GM12878 (cell line): ENCODE results near the gene YWHAH. TPM values are rescaled to one million over a fixed set of nuclear protein-coding genes. Genes with fewer than 3 reads are reported as not detected.

ENCODE experiments used
- ATAC-seq: fragments of 200-7000 bp; cut with Tn5 transposase; 3 replicates; pipeline ENCODE4 v1.9.1; 2020; ENCODE audit warnings: mild to moderate bottlenecking, moderate library complexity
- BruUV-seq: library from RNA; stranded (reverse); fragments of 400-500 nt; replicated peaks from 2 replicates; lab custom pipeline; 2021; lab: Mats Ljungman, UMichigan
- CTCF ChIA-PET: fragments of 300-600 bp; sonication (Branson Sonifier 250); formaldehyde crosslinking; extraction: SDS; loops from one replicate; lab custom pipeline; 2021; ENCODE audit warnings: inconsistent platforms; lab: Yijun Ruan, JAX
- POLR2A ChIA-PET: fragments of 350-600 bp; formaldehyde crosslinking; extraction: SDS; loops from one replicate; lab custom pipeline; 2021; ENCODE audit warnings: inconsistent platforms; lab: Charles Lee
- RAD21 ChIA-PET: fragments of 300-600 bp; sonication (Branson Sonifier 250); formaldehyde crosslinking; loops from one replicate; lab custom pipeline; 2023; ENCODE audit warnings: antibody characterized with exemption; ENCODE audit not compliant: unreplicated experiment; lab: Charles Lee
- SMC1A ChIA-PET: fragments of 300-600 bp; sonication (Branson Sonifier 250); formaldehyde crosslinking; loops from one replicate; lab custom pipeline; 2023; ENCODE audit not compliant: unreplicated experiment, uncharacterized antibody; lab: Charles Lee
- DNase-seq: peaks from one replicate; pipeline ENCODE4 v3.0.0-alpha.2; 2011; ENCODE audit warnings: low read depth, low spot score
- FAIRE-seq: peaks from 3 replicates; lab custom pipeline; 2011; peaks lifted over from hg19 to GRCh38; lab: Jason Lieb, UNC
- H2AFZ ChIP-seq: 2 replicates; pipeline ENCODE4 v1.6.0; 2011; ENCODE audit warnings: low read depth, low read length, control low read depth; ENCODE audit not compliant: control insufficient read depth
- H3K27ac ChIP-seq: 2 replicates; pipeline ENCODE4 v1.5.1; 2011; ENCODE audit warnings: control low read depth; ENCODE audit not compliant: control insufficient read depth, insufficient read depth
- H3K27me3 ChIP-seq, 2 experiments: replicated peaks in 1 of 2; 2 replicates each; pipeline versions ENCODE4 v1.6.0 to v1.6.1; 2011; ENCODE audit warnings: low read length in 1 of 2; ENCODE audit not compliant: control insufficient read depth in 2 of 2, insufficient read depth in 2 of 2
- H3K36me3 ChIP-seq, 2 experiments: 2 replicates each; pipeline ENCODE4 v1.5.1; 2011; ENCODE audit warnings: low read length in 1 of 2; ENCODE audit not compliant: control insufficient read depth in 2 of 2, insufficient read depth in 2 of 2
- H3K4me1 ChIP-seq: 2 replicates; pipeline ENCODE4 v1.6.1; 2011; ENCODE audit warnings: mild to moderate bottlenecking, low read length, moderate library complexity, mixed read lengths; ENCODE audit not compliant: control insufficient read depth, insufficient read depth
- H3K4me2 ChIP-seq: 2 replicates; pipeline ENCODE4 v1.6.0; 2011; ENCODE audit warnings: control low read depth; ENCODE audit not compliant: control insufficient read depth, insufficient read depth
- H3K4me3 ChIP-seq: fragments of 200-600 bp; sonication (generic); 2 replicates; pipeline ENCODE4 v1.5.1; 2016
- H3K79me2 ChIP-seq: 2 replicates; pipeline ENCODE4 v1.6.0; 2011; ENCODE audit warnings: low read length; ENCODE audit not compliant: control insufficient read depth, insufficient read depth
- H3K9ac ChIP-seq: 2 replicates; pipeline ENCODE4 v1.8.0; 2011; ENCODE audit warnings: low read length, control low read depth, mixed read lengths; ENCODE audit not compliant: control insufficient read depth, insufficient read depth
- H3K9me3 ChIP-seq: replicated peaks from 3 replicates; pipeline ENCODE4 v1.5.1; 2011; ENCODE audit warnings: mild to moderate bottlenecking, low read length; ENCODE audit not compliant: control insufficient read depth, insufficient read depth
- H4K20me1 ChIP-seq: 2 replicates; pipeline ENCODE4 v1.6.0; 2011; ENCODE audit not compliant: control insufficient read depth, insufficient read depth
- BMI1 ChIP-seq: fragments of 450-650 bp; IDR thresholded peaks from 2 replicates; pipeline ENCODE4 v1.6.1; 2016; ENCODE audit warnings: mild to moderate bottlenecking, moderate library complexity, borderline replicate concordance
- CHD2 ChIP-seq: IDR thresholded peaks from 2 replicates; pipeline ENCODE4 v1.6.1; 2011; ENCODE audit warnings: low read depth, low read length, improper control_type of control experiment, borderline replicate concordance
- IKZF1 ChIP-seq: fragments of 450-650 bp; conservative IDR thresholded peaks from 2 replicates; pipeline ENCODE4 v1.6.1; 2017; ENCODE audit warnings: antibody characterized with exemption, mild to moderate bottlenecking
- IRF4 ChIP-seq: IDR thresholded peaks from 2 replicates; pipeline ENCODE4 v1.6.1; 2011; ENCODE audit warnings: low read depth, low read length
- MYB ChIP-seq: fragments of 150-350 bp; IDR thresholded peaks from 2 replicates; pipeline ENCODE4 v1.6.1; 2014; ENCODE audit warnings: mild to moderate bottlenecking, low read depth, low read length, borderline replicate concordance
- NFXL1 ChIP-seq: fragments of 450-650 bp; IDR thresholded peaks from 2 replicates; pipeline ENCODE4 v1.6.1; 2017; ENCODE audit warnings: antibody characterized with exemption, mild to moderate bottlenecking, borderline replicate concordance
- NR2C1 ChIP-seq: fragments of 450-650 bp; IDR thresholded peaks from 2 replicates; pipeline ENCODE4 v1.6.1; 2017; ENCODE audit warnings: antibody characterized with exemption, mild to moderate bottlenecking, moderate library complexity
- PKNOX1 ChIP-seq: fragments of 450-650 bp; IDR thresholded peaks from 2 replicates; pipeline ENCODE4 v1.6.1; 2016; ENCODE audit warnings: mild to moderate bottlenecking
- POLR2A ChIP-seq: IDR thresholded peaks from 2 replicates; pipeline ENCODE4 v1.6.1; 2011; ENCODE audit warnings: low read depth, mild to moderate bottlenecking, low read length
- POLR2AphosphoS5 ChIP-seq: IDR thresholded peaks from 2 replicates; pipeline ENCODE4 v1.6.1; 2011; ENCODE audit warnings: mild to moderate bottlenecking, low read length, inconsistent platforms
- RFX5 ChIP-seq: IDR thresholded peaks from 2 replicates; pipeline ENCODE4 v1.6.1; 2011; ENCODE audit warnings: low read depth, low read length, improper control_type of control experiment
- SMC3 ChIP-seq: IDR thresholded peaks from 2 replicates; pipeline ENCODE4 v1.6.1; 2011; ENCODE audit warnings: low read length, improper control_type of control experiment, borderline replicate concordance
- SREBF2 ChIP-seq: IDR thresholded peaks from 2 replicates; pipeline ENCODE4 v1.6.1; 2012; ENCODE audit warnings: mild to moderate bottlenecking, low read length
- YBX1 ChIP-seq: fragments of 450-650 bp; IDR thresholded peaks from 2 replicates; pipeline ENCODE4 v1.6.1; 2016; ENCODE audit warnings: antibody characterized with exemption
- ZNF592 ChIP-seq: fragments of 450-650 bp; IDR thresholded peaks from 2 replicates; pipeline ENCODE4 v1.6.1; 2017; ENCODE audit warnings: mild to moderate bottlenecking, moderate library complexity
- WGBS: methylation state at CpG from one replicate; pipeline ENCODE4 v1.1.6; 2016; ENCODE audit warnings: low lambda C conversion rate; ENCODE audit not compliant: insufficient replicate concordance, insufficient coverage; ENCODE audit errors: missing lambda C conversion rate; 5-methylcytosine and 5-hydroxymethylcytosine counted together
- in situ Hi-C: fragments of 300-500 bp; cut with MboI; formaldehyde crosslinking; loops from 9 replicates; pipeline ENCODE4 v1.14.3; 2018; ENCODE audit warnings: mixed read lengths
- intact Hi-C: fragments of 100-400 bp; cut with micrococcal nuclease; formaldehyde crosslinking; loops from one replicate; pipeline ENCODE4 v1.14.2; 2022; ENCODE audit not compliant: unreplicated experiment
- polyA plus RNA-seq, 11 experiments: library from polyadenylated mRNA; depleted of rRNA in 4 of 11; unstranded in 6 of 11; stranded (reverse) in 5 of 11; fragments of >200 nt; fragmentation: Nextera tagmentation in 4 of 11; fragmentation: Illumina TruSeq in 1 of 11; extraction: Ambion mirVana in 4 of 11; extraction: Trizol in 1 of 11; gene quantifications; 1 replicate in 1 of 11; 2 replicates in 10 of 11; pipeline versions ENCODE4 v1.2.1 to v1.2.3, GENCODE V29; 2011 to 2016; ENCODE audit warnings: inconsistent platforms in 2 of 11, missing spikeins in 2 of 11, low read depth in 1 of 11
- total RNA-seq, 4 experiments: library from RNA; depleted of rRNA in 3 of 4; stranded (reverse); fragments of >200 nt in 3 of 4; fragmentation: Illumina TruSeq in 1 of 4; extraction: Trizol in 1 of 4; gene quantifications; 2 replicates each; pipeline versions ENCODE4 v1.2.1 to v1.2.3, GENCODE V29; 2013 to 2021
- TF ChIP-seq, protein P1 (sequence below): IDR thresholded peaks from 2 replicates; pipeline ENCODE4 v1.6.1; 2011; ENCODE audit warnings: low read depth, low read length, improper control_type of control experiment, borderline replicate concordance
- TF ChIP-seq, protein P2 (sequence below): fragments of 450-650 bp; IDR thresholded peaks from 2 replicates; pipeline ENCODE4 v1.6.1; 2017; ENCODE audit warnings: mild to moderate bottlenecking, low read depth, inconsistent platforms; ENCODE audit not compliant: poor library complexity, severe bottlenecking

YWHAH gene
- total and polyA plus RNA-seq, 10 of the 15 experiments (the other 5 are each of a cell fraction or from before 2014, with no cell fraction given): 34.2 to 197 (median 115) TPM

GRCh38 chr22:31947296-31947695, 3.0 kb downstream of the YWHAH start:
- peak overlapping the region; percentile 75 for H3K4me2 ChIP-seq
- SMC1A ChIA-PET: interaction anchor here (0.7 to 10.0 kb wide), 5 partner anchors 28 to 390 kb away, joined by 3 to 99 read pairs (median 3); partner anchors contain the start of gene PISD
- no peak overlapping the region for H3K9ac ChIP-seq
- no peak overlapping the region for H2AFZ ChIP-seq
- FAIRE-seq: peak; percentile 92
- 0 out of 2 replicates have a peak overlapping the region, but pooled peaks have one; percentile 2 for H3K4me3 ChIP-seq
- peak; percentile 40 for ATAC-seq
- peaks cover 0 to 10% of the 10 kb centered on the region in 2 experiments for H3K36me3 ChIP-seq
- BruUV-seq: no TSS peak
- no peaks in the 10 kb centered on the region for H3K27me3 ChIP-seq
- RAD21 ChIA-PET: interaction anchor here (0.8 to 4.0 kb wide), 8 partner anchors 21 to 285 kb away, joined by 3 to 29 read pairs (median 4); partner anchors contain the start of genes DEPDC5 and PISD
- H3K9me3 ChIP-seq: no peaks in the 10 kb centered on the region
- intact Hi-C loops: loop anchor here (2.0 kb wide), 1 partner anchor 282 kb away; no protein-coding TSS in a partner anchor
- WGBS: 2% methylated on average over 2 of the region's 2 CpGs
- H3K4me1 ChIP-seq: peaks cover 16% of the 10 kb centered on the region
- H3K79me2 ChIP-seq: peaks cover 65% of the 10 kb centered on the region
- no peak overlapping the region for H3K27ac ChIP-seq
- CTCF ChIA-PET: interaction anchor here (0.5 to 7.1 kb wide), 8 partner anchors 15 to 282 kb away, joined by 3 to 140 read pairs (median 4); partner anchors contain the start of gene PISD
- in situ Hi-C loops: loop anchor here (5.0 kb wide), 1 partner anchor 285 kb away; the partner anchor contains the start of gene PISD
- no peak for DNase-seq
- POLR2A ChIA-PET: interaction anchor here (1.3 kb wide), 1 partner anchor 75 kb away, joined by 3 read pairs; no protein-coding TSS in a partner anchor
- H4K20me1 ChIP-seq: 0 out of 2 replicates have a peak, but pooled peaks cover 3% of the 10 kb centered on the region
- no peak for TF ChIP-seq SREBF2
- TF ChIP-seq POLR2AphosphoS5: no peak
- TF ChIP-seq, protein P1, sequence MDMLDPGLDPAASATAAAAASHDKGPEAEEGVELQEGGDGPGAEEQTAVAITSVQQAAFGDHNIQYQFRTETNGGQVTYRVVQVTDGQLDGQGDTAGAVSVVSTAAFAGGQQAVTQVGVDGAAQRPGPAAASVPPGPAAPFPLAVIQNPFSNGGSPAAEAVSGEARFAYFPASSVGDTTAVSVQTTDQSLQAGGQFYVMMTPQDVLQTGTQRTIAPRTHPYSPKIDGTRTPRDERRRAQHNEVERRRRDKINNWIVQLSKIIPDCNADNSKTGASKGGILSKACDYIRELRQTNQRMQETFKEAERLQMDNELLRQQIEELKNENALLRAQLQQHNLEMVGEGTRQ: no peak
- TF ChIP-seq PKNOX1: peak; percentile 82
- no peak for TF ChIP-seq IKZF1
- no peak for TF ChIP-seq NFXL1
- TF ChIP-seq IRF4: no peak
- TF ChIP-seq, protein P2, sequence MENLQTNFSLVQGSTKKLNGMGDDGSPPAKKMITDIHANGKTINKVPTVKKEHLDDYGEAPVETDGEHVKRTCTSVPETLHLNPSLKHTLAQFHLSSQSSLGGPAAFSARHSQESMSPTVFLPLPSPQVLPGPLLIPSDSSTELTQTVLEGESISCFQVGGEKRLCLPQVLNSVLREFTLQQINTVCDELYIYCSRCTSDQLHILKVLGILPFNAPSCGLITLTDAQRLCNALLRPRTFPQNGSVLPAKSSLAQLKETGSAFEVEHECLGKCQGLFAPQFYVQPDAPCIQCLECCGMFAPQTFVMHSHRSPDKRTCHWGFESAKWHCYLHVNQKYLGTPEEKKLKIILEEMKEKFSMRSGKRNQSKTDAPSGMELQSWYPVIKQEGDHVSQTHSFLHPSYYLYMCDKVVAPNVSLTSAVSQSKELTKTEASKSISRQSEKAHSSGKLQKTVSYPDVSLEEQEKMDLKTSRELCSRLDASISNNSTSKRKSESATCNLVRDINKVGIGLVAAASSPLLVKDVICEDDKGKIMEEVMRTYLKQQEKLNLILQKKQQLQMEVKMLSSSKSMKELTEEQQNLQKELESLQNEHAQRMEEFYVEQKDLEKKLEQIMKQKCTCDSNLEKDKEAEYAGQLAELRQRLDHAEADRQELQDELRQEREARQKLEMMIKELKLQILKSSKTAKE: no peak
- TF ChIP-seq SMC3: peak; percentile 85
- no peak for TF ChIP-seq BMI1
- TF ChIP-seq CHD2: no peak
- TF ChIP-seq RFX5: no peak
- TF ChIP-seq MYB: no peak
- TF ChIP-seq NR2C1: no peak
- TF ChIP-seq POLR2A: no peak
- TF ChIP-seq ZNF592: no peak
- TF ChIP-seq YBX1: no peak
